ENCODE results near the gene TRIP4.
"Not testable (repeated sequence)": the region's sequence is repeated elsewhere in the genome, so short reads cannot be mapped to it uniquely, and the experiment has no call there.

Gene TRIP4

DNA sequence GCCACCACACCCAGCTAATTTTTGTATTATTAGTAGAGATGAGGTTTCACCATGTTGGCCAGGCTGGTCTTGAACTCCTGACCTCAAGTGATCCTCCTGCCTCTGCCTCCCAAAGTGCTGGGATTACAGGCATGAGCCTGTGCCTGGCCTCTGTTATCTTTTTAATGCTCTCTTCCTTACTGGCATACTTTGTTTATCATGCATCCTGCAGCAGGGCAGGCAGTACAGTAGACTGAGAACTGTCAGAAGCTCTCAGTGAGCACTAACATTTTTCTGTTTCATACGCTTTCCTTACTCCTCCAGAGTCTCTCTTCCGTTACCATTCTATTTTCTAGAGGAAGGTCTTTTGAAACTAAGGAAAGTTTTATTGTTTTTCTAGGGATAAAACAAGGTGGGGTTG lies 108.3 kb downstream of the TRIP4 start:
- not testable (repeated sequence) for DNase-seq

GRCh38 chr15:64500695-64501395 lies 113.2 kb downstream of the TRIP4 start:
- no peak for DNase-seq

DNA sequence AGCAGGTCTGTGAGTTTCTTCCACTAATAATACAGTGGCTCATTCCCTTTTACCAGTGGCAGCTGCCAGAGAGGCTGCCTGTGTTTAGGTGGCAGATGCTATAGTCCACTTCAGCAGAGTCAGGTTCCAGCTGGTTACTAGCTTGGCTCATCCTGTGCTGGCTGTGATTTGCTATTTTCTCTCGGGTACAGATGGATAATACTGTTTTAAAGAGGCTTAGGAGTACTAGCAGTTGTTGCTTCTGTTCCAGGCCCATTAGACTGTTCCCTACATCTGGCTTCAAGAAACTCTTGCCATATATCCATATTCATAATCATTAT lies 113.7 kb downstream of the TRIP4 start:
- no peak for DNase-seq

DNA sequence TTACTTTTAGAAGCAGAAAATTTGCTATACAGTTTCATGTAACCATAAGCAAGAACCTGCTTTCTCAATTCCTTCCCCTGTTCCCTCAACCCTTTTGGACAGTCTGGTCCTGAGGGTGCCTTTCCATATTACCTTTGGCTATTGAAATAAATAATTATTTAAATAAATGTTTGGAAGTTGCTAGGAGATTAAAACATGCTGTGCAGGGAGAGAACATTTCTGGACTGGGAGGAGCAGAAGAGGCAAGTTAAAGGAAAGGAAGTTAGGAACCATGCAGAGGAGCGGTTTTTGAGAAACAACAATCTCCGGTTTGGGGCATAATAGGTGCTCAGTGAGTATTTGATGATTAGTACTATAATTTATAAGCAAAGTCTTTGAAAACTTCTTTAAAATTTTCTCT lies 114.5 kb downstream of the TRIP4 start:
- DNase-seq = no peak

- no peak for DNase-seq
Observed at GRCh38 chr15:64502551-64502950, 114.9 kb downstream of the TRIP4 start.

DNA sequence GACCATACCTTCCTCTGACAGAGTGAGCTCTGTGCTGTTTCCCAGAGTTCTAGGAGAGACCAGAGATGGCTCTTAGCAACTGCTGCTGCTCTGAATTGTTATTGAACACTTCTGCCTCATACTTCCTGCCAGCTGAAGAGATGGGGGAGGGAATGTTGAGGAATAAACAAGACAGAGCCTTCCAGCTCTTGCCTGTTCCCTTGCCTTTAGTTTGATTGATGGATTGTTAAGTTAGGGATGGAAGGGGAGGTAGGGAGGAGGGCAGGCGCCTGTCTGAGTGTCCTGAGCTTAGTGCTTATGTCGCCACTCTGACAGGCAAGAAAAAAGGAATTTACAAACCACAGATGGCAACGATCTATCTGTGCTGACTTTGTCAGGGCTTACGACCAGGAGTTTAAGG lies 115.6 kb downstream of the TRIP4 start:
- DNase-seq = no peak

- DNase-seq = no peak
Observed at GRCh38 chr15:64503640-64504039, 116.0 kb downstream of the TRIP4 start.

Measured in GDM1 (cell line).